Cardiac atrium fibroblast (primary cell): ENCODE results near the gene SPX. TPM values are rescaled to one million over a fixed set of nuclear protein-coding genes. Genes with fewer than 3 reads are reported as not detected.

Experiments used
- total RNA-seq: library from RNA; depleted of rRNA; stranded (reverse); fragments of >200 nt; gene quantifications from 2 replicates; pipeline ENCODE4 v1.2.3, GENCODE V29; 2015

Gene SPX
- 0.97 TPM in 1 of 2 replicates, not detected in the other for total RNA-seq

GRCh38 chr12:21526053-21526452 lies at the start of gene SPX:
TSS of gene SPX (plus strand) at chr12:21526296. CDS start at chr12:21526473, 177 bp downstream.

GRCh38 chr12:21501258-21502163 lies 24.6 kb upstream of the SPX start, which contains the start of the genes GOLT1B and RECQL:
TSS of gene GOLT1B (plus strand) at chr12:21501789. CDS start at chr12:21501924, 135 bp downstream.
TSS of gene RECQL (minus strand) at chr12:21501635. CDS start at chr12:21499570, 2,065 bp downstream.

Other genes with a start within 250 kb of the SPX start
- not detected in 2 replicates for gene SLCO1A2, start 191.4 kb upstream of the SPX start, total RNA-seq
- gene IAPP, start 153.4 kb upstream of the SPX start, total RNA-seq = not detected in 2 replicates
- gene PYROXD1, start 88.6 kb upstream of the SPX start, total RNA-seq = 11.0 and 14.8 TPM in 2 replicates
- gene RECQL, start 24.7 kb upstream of the SPX start, total RNA-seq = 40.4 and 54.6 TPM in 2 replicates
- gene GOLT1B, start 24.5 kb upstream of the SPX start, total RNA-seq = 53.1 and 72.8 TPM in 2 replicates
- gene GYS2, start 78.6 kb downstream of the SPX start, total RNA-seq = not detected in 2 replicates
- 489 and 529 TPM in 2 replicates for gene LDHB, start 131.5 kb downstream of the SPX start, total RNA-seq
- gene KCNJ8, start 248.4 kb downstream of the SPX start, total RNA-seq = 0.16 and 0.36 TPM in 2 replicates